ENCODE measurements around the gene TMC7. TPM values are rescaled to one million over a fixed set of nuclear protein-coding genes. Genes with fewer than 3 reads are reported as not detected.

The TMC7 gene
- total and polyA plus RNA-seq, 2 of the 13 experiments (the other 11 are each of a cell fraction or from before 2014, with no cell fraction given) = 1.2 to 5.1 TPM

DNA sequence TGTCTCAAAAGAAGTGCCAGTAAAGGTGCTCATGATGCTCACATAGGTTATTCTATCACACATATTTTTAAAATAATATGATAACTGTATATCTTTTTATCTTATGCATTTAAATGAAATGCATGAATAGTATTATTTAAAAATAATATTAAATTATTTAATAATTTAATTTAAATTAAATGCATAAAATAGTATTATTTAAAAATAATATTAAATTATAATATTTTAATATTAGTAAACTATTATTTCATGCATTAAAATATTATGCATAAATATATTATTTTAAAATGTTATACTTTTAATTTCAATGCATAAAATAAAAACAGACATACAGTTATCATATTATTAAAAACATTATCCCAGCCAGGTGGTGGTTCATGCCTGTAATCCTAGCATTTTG lies 33.4 kb downstream of the TMC7 start:
- FAIRE-seq (no peak), DNase-seq (ENCODE audit: low spot score) (no peak), ATAC-seq (no peak)
- H2AFZ ChIP-seq (ENCODE audit: low read length) = no peak overlapping the region
- H3K4me3 ChIP-seq (replicated peaks in 1 of 3; ENCODE audit: insufficient read depth in 1 of 3, low read depth in 2 of 3, low read length in 3 of 3) = no peak overlapping the region
- POLR2A ChIA-PET = no interaction called here
- intact Hi-C loops (cut with micrococcal nuclease; ENCODE audit: unreplicated experiment) = no loop called here
- no peaks in the 10 kb centered on the region for H4K20me1 ChIP-seq (ENCODE audit: insufficient read depth, low read length)
- no peak overlapping the region for H3K9ac ChIP-seq (ENCODE audit: insufficient read depth, low read depth, low read length)
- H3K4me2 ChIP-seq (ENCODE audit: low read depth, low read length) = no peak overlapping the region
- CTCF ChIA-PET (ENCODE audit: low intra/inter-chr PET ratio, low total read pairs) = no interaction called here
- no peaks in the 10 kb centered on the region for H3K27me3 ChIP-seq (ENCODE audit: control insufficient read depth in 1 of 2, insufficient read depth in 2 of 2, low read length in 2 of 2)
- no peaks in the 10 kb centered on the region for H3K9me3 ChIP-seq (ENCODE audit: low read length)
- H3K36me3 ChIP-seq (replicated peaks in 1 of 2; ENCODE audit: control insufficient read depth in 1 of 2, insufficient read depth in 2 of 2, low read length in 2 of 2) = peaks cover 11 to 14% of the 10 kb centered on the region in 2 experiments; a peak in 4 of 5 replicates
- BruUV-seq (replicated peaks) = no TSS peak
- H3K79me2 ChIP-seq (ENCODE audit: insufficient read depth, low read length) = no peaks in the 10 kb centered on the region
- no peak for TF ChIP-seq CREB1 (IDR thresholded peaks at IDR 0.05)
- TF ChIP-seq CREB1 (CRISPR knock-in tag; IDR thresholded peaks at IDR 0.05) = no peak
- TF ChIP-seq, protein P1, sequence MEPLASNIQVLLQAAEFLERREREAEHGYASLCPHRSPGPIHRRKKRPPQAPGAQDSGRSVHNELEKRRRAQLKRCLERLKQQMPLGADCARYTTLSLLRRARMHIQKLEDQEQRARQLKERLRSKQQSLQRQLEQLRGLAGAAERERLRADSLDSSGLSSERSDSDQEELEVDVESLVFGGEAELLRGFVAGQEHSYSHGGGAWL (CRISPR knock-in tag; IDR thresholded peaks at IDR 0.05) = no peak
- TF ChIP-seq ZFP36L2 (CRISPR knock-in tag; IDR thresholded peaks at IDR 0.05) = no peak
- TF ChIP-seq ZNF460 (CRISPR knock-in tag; IDR thresholded peaks at IDR 0.05; ENCODE audit: borderline replicate concordance) = no peak
- TF ChIP-seq ADNP (CRISPR knock-in tag; IDR thresholded peaks at IDR 0.05) = no peak
- no peak for TF ChIP-seq DPF2 (CRISPR knock-in tag; IDR thresholded peaks at IDR 0.05; ENCODE audit: borderline replicate concordance, low read depth)
- no peak for TF ChIP-seq ZNF703 (CRISPR knock-in tag; IDR thresholded peaks at IDR 0.05; ENCODE audit: borderline replicate concordance)
- in situ Hi-C loops (cut with HindIII; ENCODE audit: extremely low pct_ligation_motif_present, low pct_unique_long_range_greater_than_20kb) = loop anchor here (5.0 kb wide), 1 partner anchor 35 kb away; the partner anchor contains the start of gene TMC7
- H3K27ac ChIP-seq (ENCODE audit: extremely low read length, insufficient read depth, low read length) = no peak overlapping the region
- H3K4me1 ChIP-seq (ENCODE audit: insufficient read depth, low read length) = no peaks in the 10 kb centered on the region

DNA sequence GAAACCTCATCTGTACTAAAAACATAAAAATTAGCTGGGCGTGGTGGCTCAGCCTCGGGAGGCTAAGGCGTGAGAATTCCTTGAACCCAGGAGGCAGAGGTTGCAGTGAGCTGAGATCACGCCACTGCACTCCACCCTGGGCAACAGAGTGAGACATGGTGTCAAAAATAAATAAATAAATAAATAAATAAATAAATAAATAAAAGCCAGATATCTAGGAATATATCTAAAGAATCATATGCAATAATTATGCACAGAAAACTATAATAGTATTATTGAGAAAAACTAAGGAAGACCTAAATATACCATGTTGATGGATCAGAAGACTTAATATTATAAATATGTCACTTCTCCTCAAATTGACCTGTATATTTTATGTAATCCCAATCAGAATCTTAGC lies 37.0 kb downstream of the TMC7 start:
- ChIA-PET POLR2A (no interaction called here), CTCF (ENCODE audit: low intra/inter-chr PET ratio, low total read pairs) (interaction anchor here (0.6 kb wide), 1 partner anchor 70 kb away, joined by 4 read pairs; no protein-coding TSS in a partner anchor)
- intact Hi-C loops (cut with micrococcal nuclease; ENCODE audit: unreplicated experiment) = no loop called here
- no peak for DNase-seq (ENCODE audit: low spot score)
- H3K79me2 ChIP-seq (ENCODE audit: insufficient read depth, low read length) = no peaks in the 10 kb centered on the region
- H4K20me1 ChIP-seq (ENCODE audit: insufficient read depth, low read length) = no peaks in the 10 kb centered on the region
- no peak overlapping the region for H2AFZ ChIP-seq (ENCODE audit: low read length)
- 94% methylated on average over 4 of the region's 4 CpGs for WGBS (ENCODE audit: low lambda C conversion rate)
- H3K36me3 ChIP-seq (replicated peaks in 1 of 2; ENCODE audit: control insufficient read depth in 1 of 2, insufficient read depth in 2 of 2, low read length in 2 of 2) = peaks cover 14 to 16% of the 10 kb centered on the region in 2 experiments; a peak in 4 of 5 replicates
- H3K27ac ChIP-seq (ENCODE audit: extremely low read length, insufficient read depth, low read length) = no peak overlapping the region
- no peak overlapping the region for H3K4me3 ChIP-seq (replicated peaks in 1 of 3; ENCODE audit: insufficient read depth in 1 of 3, low read depth in 2 of 3, low read length in 3 of 3)
- no TSS peak for BruUV-seq (replicated peaks)
- in situ Hi-C loops (cut with HindIII; ENCODE audit: extremely low pct_ligation_motif_present, low pct_unique_long_range_greater_than_20kb) = no loop called here
- no peak overlapping the region for H3K4me2 ChIP-seq (ENCODE audit: low read depth, low read length)
- H3K9me3 ChIP-seq (ENCODE audit: low read length) = no peaks in the 10 kb centered on the region
- no peaks in the 10 kb centered on the region for H3K27me3 ChIP-seq (ENCODE audit: control insufficient read depth in 1 of 2, insufficient read depth in 2 of 2, low read length in 2 of 2)
- no peak for FAIRE-seq
- no peaks in the 10 kb centered on the region for H3K4me1 ChIP-seq (ENCODE audit: insufficient read depth, low read length)
- ATAC-seq = no peak
- H3K9ac ChIP-seq (ENCODE audit: insufficient read depth, low read depth, low read length) = no peak overlapping the region
- no peak for TF ChIP-seq ARNT (IDR thresholded peaks at IDR 0.05)
- TF ChIP-seq, protein P2, sequence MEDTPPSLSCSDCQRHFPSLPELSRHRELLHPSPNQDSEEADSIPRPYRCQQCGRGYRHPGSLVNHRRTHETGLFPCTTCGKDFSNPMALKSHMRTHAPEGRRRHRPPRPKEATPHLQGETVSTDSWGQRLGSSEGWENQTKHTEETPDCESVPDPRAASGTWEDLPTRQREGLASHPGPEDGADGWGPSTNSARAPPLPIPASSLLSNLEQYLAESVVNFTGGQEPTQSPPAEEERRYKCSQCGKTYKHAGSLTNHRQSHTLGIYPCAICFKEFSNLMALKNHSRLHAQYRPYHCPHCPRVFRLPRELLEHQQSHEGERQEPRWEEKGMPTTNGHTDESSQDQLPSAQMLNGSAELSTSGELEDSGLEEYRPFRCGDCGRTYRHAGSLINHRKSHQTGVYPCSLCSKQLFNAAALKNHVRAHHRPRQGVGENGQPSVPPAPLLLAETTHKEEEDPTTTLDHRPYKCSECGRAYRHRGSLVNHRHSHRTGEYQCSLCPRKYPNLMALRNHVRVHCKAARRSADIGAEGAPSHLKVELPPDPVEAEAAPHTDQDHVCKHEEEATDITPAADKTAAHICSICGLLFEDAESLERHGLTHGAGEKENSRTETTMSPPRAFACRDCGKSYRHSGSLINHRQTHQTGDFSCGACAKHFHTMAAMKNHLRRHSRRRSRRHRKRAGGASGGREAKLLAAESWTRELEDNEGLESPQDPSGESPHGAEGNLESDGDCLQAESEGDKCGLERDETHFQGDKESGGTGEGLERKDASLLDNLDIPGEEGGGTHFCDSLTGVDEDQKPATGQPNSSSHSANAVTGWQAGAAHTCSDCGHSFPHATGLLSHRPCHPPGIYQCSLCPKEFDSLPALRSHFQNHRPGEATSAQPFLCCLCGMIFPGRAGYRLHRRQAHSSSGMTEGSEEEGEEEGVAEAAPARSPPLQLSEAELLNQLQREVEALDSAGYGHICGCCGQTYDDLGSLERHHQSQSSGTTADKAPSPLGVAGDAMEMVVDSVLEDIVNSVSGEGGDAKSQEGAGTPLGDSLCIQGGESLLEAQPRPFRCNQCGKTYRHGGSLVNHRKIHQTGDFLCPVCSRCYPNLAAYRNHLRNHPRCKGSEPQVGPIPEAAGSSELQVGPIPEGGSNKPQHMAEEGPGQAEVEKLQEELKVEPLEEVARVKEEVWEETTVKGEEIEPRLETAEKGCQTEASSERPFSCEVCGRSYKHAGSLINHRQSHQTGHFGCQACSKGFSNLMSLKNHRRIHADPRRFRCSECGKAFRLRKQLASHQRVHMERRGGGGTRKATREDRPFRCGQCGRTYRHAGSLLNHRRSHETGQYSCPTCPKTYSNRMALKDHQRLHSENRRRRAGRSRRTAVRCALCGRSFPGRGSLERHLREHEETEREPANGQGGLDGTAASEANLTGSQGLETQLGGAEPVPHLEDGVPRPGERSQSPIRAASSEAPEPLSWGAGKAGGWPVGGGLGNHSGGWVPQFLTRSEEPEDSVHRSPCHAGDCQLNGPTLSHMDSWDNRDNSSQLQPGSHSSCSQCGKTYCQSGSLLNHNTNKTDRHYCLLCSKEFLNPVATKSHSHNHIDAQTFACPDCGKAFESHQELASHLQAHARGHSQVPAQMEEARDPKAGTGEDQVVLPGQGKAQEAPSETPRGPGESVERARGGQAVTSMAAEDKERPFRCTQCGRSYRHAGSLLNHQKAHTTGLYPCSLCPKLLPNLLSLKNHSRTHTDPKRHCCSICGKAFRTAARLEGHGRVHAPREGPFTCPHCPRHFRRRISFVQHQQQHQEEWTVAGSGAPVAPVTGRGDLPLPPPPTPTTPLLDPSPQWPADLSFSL (CRISPR knock-in tag; IDR thresholded peaks at IDR 0.05) = no peak
- no peak for TF ChIP-seq RFXAP (CRISPR knock-in tag; IDR thresholded peaks at IDR 0.05; ENCODE audit: borderline replicate concordance)
- TF ChIP-seq KLF11 (CRISPR knock-in tag; IDR thresholded peaks at IDR 0.05) = no peak
- no peak for TF ChIP-seq IKZF4 (CRISPR knock-in tag; IDR thresholded peaks at IDR 0.05; ENCODE audit: borderline replicate concordance, low read depth, not compliant biosample characterization)
